Measurements from ENCODE around the gene LRRC49. TPM values are rescaled to one million over a fixed set of nuclear protein-coding genes. Genes with fewer than 3 reads are reported as not detected.

Gene LRRC49
- total RNA-seq, 1 experiment from 2014 or later, result 8.3 TPM

GRCh38 chr15:71066983-71067382 lies 174.4 kb downstream of the LRRC49 start:
- H3K4me2 ChIP-seq (ENCODE audit: insufficient read depth, insufficient read length, low read length), result no peak overlapping the region
- no peaks in the 10 kb centered on the region for H3K79me2 ChIP-seq (ENCODE audit: insufficient read depth, low read length)
- H2BK5ac ChIP-seq (ENCODE audit: insufficient read length, low read length), result no peak overlapping the region
- no CpG with 5 or more reads among the region's 5 CpGs for WGBS (ENCODE audit: extremely low coverage, insufficient read length, low lambda C conversion rate)
- H3K56ac ChIP-seq (ENCODE audit: insufficient read length, low read depth, low read length), result no peak overlapping the region
- H3K18ac ChIP-seq (ENCODE audit: insufficient read length, low read depth, low read length), result no peak overlapping the region
- no peak overlapping the region for H2AK5ac ChIP-seq (ENCODE audit: insufficient read length, low read length)
- no peak overlapping the region for H3K9ac ChIP-seq (ENCODE audit: extremely low read depth, insufficient read length, low read length)
- H4K8ac ChIP-seq (replicated peaks; ENCODE audit: insufficient read length, low read depth, low read length), result no peak overlapping the region
- no peak overlapping the region for H3K27ac ChIP-seq (ENCODE audit: insufficient read length, low read depth, low read length)
- TF ChIP-seq, protein P1, sequence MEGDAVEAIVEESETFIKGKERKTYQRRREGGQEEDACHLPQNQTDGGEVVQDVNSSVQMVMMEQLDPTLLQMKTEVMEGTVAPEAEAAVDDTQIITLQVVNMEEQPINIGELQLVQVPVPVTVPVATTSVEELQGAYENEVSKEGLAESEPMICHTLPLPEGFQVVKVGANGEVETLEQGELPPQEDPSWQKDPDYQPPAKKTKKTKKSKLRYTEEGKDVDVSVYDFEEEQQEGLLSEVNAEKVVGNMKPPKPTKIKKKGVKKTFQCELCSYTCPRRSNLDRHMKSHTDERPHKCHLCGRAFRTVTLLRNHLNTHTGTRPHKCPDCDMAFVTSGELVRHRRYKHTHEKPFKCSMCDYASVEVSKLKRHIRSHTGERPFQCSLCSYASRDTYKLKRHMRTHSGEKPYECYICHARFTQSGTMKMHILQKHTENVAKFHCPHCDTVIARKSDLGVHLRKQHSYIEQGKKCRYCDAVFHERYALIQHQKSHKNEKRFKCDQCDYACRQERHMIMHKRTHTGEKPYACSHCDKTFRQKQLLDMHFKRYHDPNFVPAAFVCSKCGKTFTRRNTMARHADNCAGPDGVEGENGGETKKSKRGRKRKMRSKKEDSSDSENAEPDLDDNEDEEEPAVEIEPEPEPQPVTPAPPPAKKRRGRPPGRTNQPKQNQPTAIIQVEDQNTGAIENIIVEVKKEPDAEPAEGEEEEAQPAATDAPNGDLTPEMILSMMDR (conservative IDR thresholded peaks at IDR 0.05), result no peak
- no peak for DNase-seq
- no peaks in the 10 kb centered on the region for H4K20me1 ChIP-seq (ENCODE audit: control insufficient read depth, insufficient read depth, insufficient read length)
- H3K9me3 ChIP-seq (ENCODE audit: control insufficient read depth, low read depth, low read length), result no peaks in the 10 kb centered on the region
- no peak overlapping the region for H4K5ac ChIP-seq (ENCODE audit: insufficient read length, low read depth, low read length)
- H3K4me1 Mint-ChIP-seq, result no peaks in the 10 kb centered on the region
- no peak overlapping the region for H3K14ac ChIP-seq (ENCODE audit: insufficient read depth, low read length)
- H3K27me3 ChIP-seq (ENCODE audit: insufficient read depth, low read length), result peaks cover 2% of the 10 kb centered on the region; the same call in 1 of the 2 replicates
- H2BK20ac ChIP-seq (ENCODE audit: low read depth, low read length, poor library complexity, severe bottlenecking), result no peak overlapping the region
- no peaks in the 10 kb centered on the region; a peak in 1 of 5 replicates for H3K9me3 Mint-ChIP-seq
- H3K36me3 Mint-ChIP-seq (ENCODE audit: insufficient read depth in 1 of 3, low read depth in 3 of 3), result no peaks in the 10 kb centered on the region; a peak in 1 of 7 replicates
- H3K27ac Mint-ChIP-seq, result no peak overlapping the region
- H2BK15ac ChIP-seq (ENCODE audit: low read depth, low read length), result no peak overlapping the region
- H3T11ph ChIP-seq (ENCODE audit: low read length), result no peak overlapping the region
- H2BK120ac ChIP-seq (ENCODE audit: low read depth, low read length, poor library complexity, severe bottlenecking), result no peak overlapping the region
- no peak overlapping the region for H4K91ac ChIP-seq (ENCODE audit: insufficient read length, low read depth, low read length)
- no peaks in the 10 kb centered on the region; the same call in 1 of the 2 replicates for H3K27me3 Mint-ChIP-seq (ENCODE audit: low read depth)
- no peaks in the 10 kb centered on the region for H3K23me2 ChIP-seq (ENCODE audit: insufficient read length, low read depth, low read length, poor library complexity, severe bottlenecking)
- H2AFZ ChIP-seq (ENCODE audit: low read length), result no peak overlapping the region
- H3K23ac ChIP-seq (ENCODE audit: insufficient read length, low read depth, low read length), result no peak overlapping the region
- H2BK12ac ChIP-seq (ENCODE audit: insufficient read length, low read depth, low read length), result no peak overlapping the region
- H3K4me1 ChIP-seq (ENCODE audit: insufficient read depth, low read length), result no peaks in the 10 kb centered on the region
- H3K79me1 ChIP-seq (ENCODE audit: insufficient read depth, low read depth, low read length, poor library complexity, severe bottlenecking), result no peaks in the 10 kb centered on the region
- no peak overlapping the region for H3K4ac ChIP-seq (ENCODE audit: low read depth, low read length)
- H3K4me3 Mint-ChIP-seq, result no peak overlapping the region
